K562 (cell line): ENCODE measurements around the gene MAP1A. TPM values are rescaled to one million over a fixed set of nuclear protein-coding genes. Genes with fewer than 3 reads are reported as not detected.

ENCODE experiments used
- ATF3 ChIP-seq, 2 experiments: fragments of 450-650 bp in 1 of 2; sonication (generic) in 1 of 2; formaldehyde crosslinking in 1 of 2; IDR thresholded peaks in 1 of 2; conservative IDR thresholded peaks in 1 of 2; 2 replicates each; pipeline versions ENCODE4 v1.6.1 to v1.8.1; 2016 to 2023; ENCODE audit warnings: mild to moderate bottlenecking in 2 of 2, moderate library complexity in 2 of 2, inconsistent platforms in 1 of 2, missing genetic modification reagents in 1 of 2
- CCAR2 ChIP-seq: fragments of 200-400 bp; formaldehyde crosslinking; IDR thresholded peaks from 2 replicates; pipeline ENCODE4 v1.6.1; 2017; ENCODE audit warnings: mild to moderate bottlenecking, low read depth, low read length
- CEBPB ChIP-seq: fragments of 450-650 bp; IDR thresholded peaks from 2 replicates; pipeline ENCODE4 v1.6.1; 2016; ENCODE audit warnings: missing genetic modification characterization, missing compliant biosample characterization
- CREM ChIP-seq: IDR thresholded peaks from 2 replicates; pipeline ENCODE4 v1.6.1; 2014; ENCODE audit warnings: antibody characterized with exemption, low read depth
- ETS2 ChIP-seq: IDR thresholded peaks from 2 replicates; pipeline ENCODE4 v1.6.1; 2016; ENCODE audit warnings: borderline replicate concordance, missing genetic modification characterization, mild to moderate bottlenecking, moderate library complexity, missing compliant biosample characterization; ENCODE audit not compliant: poor library complexity, severe bottlenecking
- FOSL1 ChIP-seq: fragments of 200-800 bp; sonication (Bioruptor generic); conservative IDR thresholded peaks from 2 replicates; pipeline ENCODE4 v1.6.1; 2016; ENCODE audit warnings: missing genetic modification characterization, missing compliant biosample characterization
- JUN ChIP-seq, 2 experiments: sonication (generic) in 1 of 2; formaldehyde crosslinking in 1 of 2; IDR thresholded peaks; 2 replicates each; pipeline versions ENCODE4 v1.6.1 to v1.8.0; 2012 to 2022; ENCODE audit warnings: borderline replicate concordance in 2 of 2, mild to moderate bottlenecking in 2 of 2, improper control_type of control experiment in 1 of 2, low read depth in 1 of 2, low read length in 1 of 2, missing genetic modification reagents in 1 of 2
- KAT8 ChIP-seq: fragments of 450-650 bp; IDR thresholded peaks from 2 replicates; pipeline ENCODE4 v1.6.1; 2016; ENCODE audit warnings: low read depth, mild to moderate bottlenecking
- MITF ChIP-seq: IDR thresholded peaks from 2 replicates; pipeline ENCODE4 v1.6.1; 2014; ENCODE audit warnings: antibody characterized with exemption
- MLLT1 ChIP-seq, 2 experiments: fragments of 450-650 bp; IDR thresholded peaks; 2 replicates each; pipeline ENCODE4 v1.6.1; 2016
- PHF8 ChIP-seq: fragments of 200-600 bp; sonication (generic); IDR thresholded peaks from 2 replicates; pipeline ENCODE4 v1.6.1; 2012; ENCODE audit warnings: mixed run types, mild to moderate bottlenecking, inconsistent platforms, low read length, moderate library complexity, borderline replicate concordance
- PKNOX1 ChIP-seq: fragments of 450-650 bp; IDR thresholded peaks from 2 replicates; pipeline ENCODE4 v1.6.1; 2016
- RFX1 ChIP-seq: fragments of 450-650 bp; IDR thresholded peaks from 2 replicates; pipeline ENCODE4 v1.6.1; 2016; ENCODE audit warnings: mild to moderate bottlenecking, moderate library complexity
- ZNF217 ChIP-seq: sonication (generic); formaldehyde crosslinking; IDR thresholded peaks from 2 replicates; pipeline ENCODE4 v1.8.0; 2022; ENCODE audit warnings: mild to moderate bottlenecking, missing genetic modification reagents
- ZNF592 ChIP-seq: fragments of 450-650 bp; IDR thresholded peaks from 2 replicates; pipeline ENCODE4 v1.6.1; 2017; ENCODE audit warnings: antibody characterized with exemption, mild to moderate bottlenecking
- ZNF668 ChIP-seq: fragments of 250-450 bp; sonication (Bioruptor Pico); IDR thresholded peaks from 2 replicates; pipeline ENCODE4 v1.8.0; 2022; ENCODE audit warnings: mild to moderate bottlenecking, inconsistent platforms
- polyA plus RNA-seq, 8 experiments: library from polyadenylated mRNA; depleted of rRNA in 4 of 8; stranded (reverse) in 5 of 8; unstranded in 3 of 8; fragments of >200 nt; fragmentation: Nextera tagmentation in 2 of 8; fragmentation: Illumina TruSeq in 1 of 8; extraction: Ambion mirVana in 2 of 8; extraction: Trizol in 1 of 8; gene quantifications; 2 replicates each; pipeline versions ENCODE4 v1.2.1 to v1.2.3, GENCODE V29; 2011 to 2014; ENCODE audit warnings: inconsistent platforms in 1 of 8, missing spikeins in 1 of 8
- total RNA-seq, 7 experiments: library from RNA; depleted of rRNA in 6 of 7; stranded (reverse); fragments of >200 nt in 6 of 7; fragmentation: Illumina TruSeq in 2 of 7; extraction: Trizol in 2 of 7; gene quantifications; 2 replicates each; pipeline versions ENCODE4 v1.2.1 to v1.2.3, GENCODE V29; 2011 to 2021; ENCODE audit warnings: low replicate concordance in 1 of 7

The MAP1A gene
- total and polyA plus RNA-seq, 9 of the 15 experiments (the other 6 are each of a cell fraction or from before 2014, with no cell fraction given), result 2.0 to 20.3 (median 7.3) TPM

- TF ChIP-seq ZNF592, result 0 out of 2 replicates have a peak, but pooled peaks have one; percentile 31
- TF ChIP-seq MLLT1 (IDR thresholded peaks at IDR 0.05), result no peak
- TF ChIP-seq FOSL1 (tag), result peak; percentile 67
- no peak for TF ChIP-seq CCAR2
- TF ChIP-seq CEBPB (tag), result 0 out of 2 replicates have a peak, but pooled peaks have one; percentile 18
- no peak for TF ChIP-seq ZNF668 (CRISPR knock-in tag)
- TF ChIP-seq JUN (IDR thresholded peaks at IDR 0.05; ENCODE audit: borderline replicate concordance, low read depth, low read length), result 0 out of 2 replicates have a peak, but pooled peaks have one; percentile 36
- no peak for TF ChIP-seq JUN (CRISPR knock-in tag; IDR thresholded peaks at IDR 0.05; ENCODE audit: borderline replicate concordance)
- peak; percentile 85 for TF ChIP-seq RFX1
- peak; percentile 5; the same call in 1 of the 2 replicates for TF ChIP-seq PKNOX1
- TF ChIP-seq ATF3 (IDR thresholded peaks at IDR 0.05), result peak; percentile 49; the same call in 1 of the 2 replicates
- no peak for TF ChIP-seq ATF3 (CRISPR knock-in tag; conservative IDR thresholded peaks at IDR 0.05)
- TF ChIP-seq MITF, result 0 out of 2 replicates have a peak, but pooled peaks have one; percentile 29
- TF ChIP-seq ETS2 (tag), result no peak
- no peak for TF ChIP-seq ZNF217
- TF ChIP-seq KAT8, result no peak
- 0 out of 2 replicates have a peak, but pooled peaks have one; percentile 3 for TF ChIP-seq PHF8
- TF ChIP-seq CREM, result 0 out of 2 replicates have a peak, but pooled peaks have one; percentile 11
These were observed 8.3 kb upstream of the MAP1A start (continued) for GRCh38 chr15:43508991-43509659.
